Stomach smooth muscle (tissue), 2 donors: ENCODE measurements around the gene MOK.

Experiments
- H3K27ac ChIP-seq: one replicate; pipeline ENCODE4 v1.7.0; 2013; ENCODE audit warnings: mild to moderate bottlenecking, low read length, inconsistent platforms
- H3K27me3 ChIP-seq, 2 donors: one replicate each; pipeline ENCODE4 v1.7.0; 2013; ENCODE audit warnings: low read length in 2 of 2; ENCODE audit not compliant: insufficient read depth in 2 of 2, control insufficient read depth in 1 of 2
- H3K36me3 ChIP-seq, 2 donors: one replicate each; pipeline ENCODE4 v1.7.0; 2013; ENCODE audit warnings: low read length in 2 of 2; ENCODE audit not compliant: control insufficient read depth in 2 of 2, insufficient read depth in 2 of 2
- H3K4me1 ChIP-seq: one replicate; pipeline ENCODE4 v1.7.0; 2013; ENCODE audit warnings: low read length; ENCODE audit not compliant: control insufficient read depth, insufficient read depth
- H3K4me3 ChIP-seq, 2 donors: one replicate each; pipeline ENCODE4 v1.7.0; 2013; ENCODE audit warnings: low read length in 2 of 2
- H3K9ac ChIP-seq, 2 donors: one replicate each; pipeline ENCODE4 v1.7.0; 2013; ENCODE audit warnings: low read length in 2 of 2, mild to moderate bottlenecking in 1 of 2
- H3K9me3 ChIP-seq, 2 donors: one replicate each; pipeline ENCODE4 v1.7.0; 2013; ENCODE audit warnings: low read length in 2 of 2; ENCODE audit not compliant: control insufficient read depth in 2 of 2
- donor health status: healthy.
- donor health status: Pancreatic carcinoma.

MOK gene

DNA sequence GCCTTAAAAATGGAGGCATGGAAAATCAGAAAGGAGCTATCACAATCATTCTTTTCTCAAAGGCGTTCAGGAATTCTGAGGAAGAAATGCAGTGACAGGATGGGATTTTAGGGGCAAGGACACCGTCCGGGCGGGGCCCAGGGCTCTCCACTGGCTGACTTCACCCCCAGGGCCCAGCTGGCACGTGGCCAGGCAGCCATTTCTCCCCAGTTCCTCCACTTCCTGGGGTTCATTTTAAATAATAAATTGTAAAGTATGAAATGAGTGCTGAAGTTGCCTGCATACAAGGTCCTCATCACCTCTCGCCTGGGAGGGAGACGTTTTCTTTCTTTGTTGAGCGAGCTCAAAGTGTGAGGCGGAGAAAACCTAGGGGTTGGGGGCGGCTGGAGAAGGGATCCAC is 91.5 kb downstream of the MOK start:
- peaks cover 13 to 16% of the 10 kb centered on the region in 2 donors for H3K36me3 ChIP-seq
- H3K9ac ChIP-seq: no peak overlapping the region
- H3K27me3 ChIP-seq: no peaks in the 10 kb centered on the region
- peaks cover 15% of the 10 kb centered on the region for H3K4me1 ChIP-seq
- no peaks in the 10 kb centered on the region for H3K9me3 ChIP-seq
- H3K27ac ChIP-seq: no peak overlapping the region
- no peak overlapping the region for H3K4me3 ChIP-seq

DNA sequence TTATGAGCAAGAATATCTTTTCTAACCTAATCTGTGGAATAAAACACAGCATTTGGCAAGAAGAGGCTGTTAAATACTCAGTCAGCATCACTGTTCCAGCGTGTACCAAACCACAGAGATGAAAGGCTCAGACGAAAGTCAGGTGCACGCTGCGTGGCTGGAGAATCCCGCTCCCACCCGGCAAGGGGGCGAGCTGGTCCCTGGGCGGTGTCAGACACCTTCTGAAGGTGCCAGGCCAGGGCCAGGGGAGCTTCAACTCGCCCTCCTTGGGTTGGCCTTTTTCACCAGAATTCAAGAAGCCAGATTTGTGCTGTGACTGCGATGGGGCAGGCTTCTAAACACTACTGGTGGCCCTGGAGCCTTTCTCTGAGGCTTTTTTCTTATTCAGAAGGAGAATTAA is 92.1 kb downstream of the MOK start:
- Histone ChIP-seq H3K4me3 (no peak overlapping the region), H3K27ac (no peak overlapping the region), H3K4me1 (peaks cover 15% of the 10 kb centered on the region), H3K27me3 (no peaks in the 10 kb centered on the region), H3K9ac (no peak overlapping the region), H3K36me3 (peaks cover 14 to 21% of the 10 kb centered on the region in 2 donors), H3K9me3 (no peaks in the 10 kb centered on the region)

GRCh38 chr14:102212356-102212755 is 92.6 kb downstream of the MOK start:
- H3K4me3 ChIP-seq: no peak overlapping the region
- H3K27ac ChIP-seq: no peak overlapping the region
- H3K4me1 ChIP-seq: peaks cover 15% of the 10 kb centered on the region
- H3K36me3 ChIP-seq: peaks cover 14 to 23% of the 10 kb centered on the region in 2 donors
- no peak overlapping the region for H3K9ac ChIP-seq
- H3K27me3 ChIP-seq: no peaks in the 10 kb centered on the region
- no peaks in the 10 kb centered on the region for H3K9me3 ChIP-seq

DNA sequence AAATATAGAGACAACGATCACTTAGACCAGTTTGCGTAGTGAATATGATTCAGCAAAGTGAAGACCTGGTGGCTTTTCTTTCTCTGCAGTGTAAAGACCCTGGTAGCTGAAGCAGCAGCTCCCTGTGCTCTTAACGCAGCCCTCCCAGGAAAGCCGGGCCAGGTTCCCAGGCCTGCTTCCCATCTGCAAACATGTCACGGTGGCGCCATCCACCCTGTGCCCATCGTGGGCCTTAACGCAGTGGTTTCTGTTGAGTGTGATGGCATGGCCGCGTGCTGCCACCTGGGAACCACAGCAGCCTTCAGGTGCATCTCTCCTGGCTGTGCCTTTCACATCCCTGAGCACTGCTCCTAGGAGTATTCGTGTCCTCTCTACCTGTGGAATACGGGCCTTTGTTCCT is 93.7 kb downstream of the MOK start:
- H3K4me1 ChIP-seq: peaks cover 15% of the 10 kb centered on the region
- no peak overlapping the region for H3K9ac ChIP-seq
- no peaks in the 10 kb centered on the region for H3K9me3 ChIP-seq
- H3K27me3 ChIP-seq: no peaks in the 10 kb centered on the region
- no peak overlapping the region for H3K27ac ChIP-seq
- no peak overlapping the region for H3K4me3 ChIP-seq
- peaks cover 14 to 23% of the 10 kb centered on the region in 2 donors for H3K36me3 ChIP-seq

DNA sequence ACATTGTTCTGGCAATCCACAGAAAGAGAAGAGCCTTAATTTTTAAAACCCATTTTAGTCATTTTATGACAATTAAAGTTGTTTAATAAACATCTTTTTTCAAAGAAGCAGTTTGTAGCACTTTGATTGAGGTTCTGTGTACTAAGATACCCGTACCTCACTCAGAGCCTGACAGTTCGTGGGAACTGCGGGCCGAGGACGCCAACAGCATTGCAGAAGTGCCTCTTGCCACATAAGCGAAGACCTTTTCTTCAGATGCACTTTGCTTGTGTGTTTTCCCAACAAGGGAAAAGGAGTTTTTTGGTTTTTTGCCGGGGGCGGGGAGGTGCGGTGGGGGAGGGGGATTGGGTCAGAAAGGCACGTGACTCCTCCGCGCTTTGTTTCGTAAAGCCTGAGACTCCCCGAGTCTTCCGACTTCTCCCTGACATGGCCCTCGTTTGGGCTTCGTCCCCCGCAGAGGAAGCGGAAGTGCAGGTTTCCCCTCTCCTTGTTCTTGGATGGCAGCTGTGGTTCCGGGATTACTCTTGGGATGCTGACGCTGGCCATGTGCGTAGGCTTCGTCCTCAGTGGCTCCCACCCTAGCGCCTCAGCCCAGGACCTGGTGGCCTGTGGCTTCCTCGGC is 94.4 kb downstream of the MOK start:
- Histone ChIP-seq H3K27me3 (no peaks in the 10 kb centered on the region), H3K4me1 (peaks cover 10% of the 10 kb centered on the region), H3K27ac (no peak overlapping the region), H3K4me3 (no peak overlapping the region), H3K9ac (no peak overlapping the region), H3K9me3 (no peaks in the 10 kb centered on the region), H3K36me3 (peaks cover 14 to 23% of the 10 kb centered on the region in 2 donors)

- H3K4me3 ChIP-seq: no peak overlapping the region
- no peaks in the 10 kb centered on the region for H3K9me3 ChIP-seq
- peaks cover 14 to 25% of the 10 kb centered on the region in 2 donors for H3K36me3 ChIP-seq
- H3K9ac ChIP-seq: no peak overlapping the region
- H3K27me3 ChIP-seq: no peaks in the 10 kb centered on the region
- H3K4me1 ChIP-seq: no peaks in the 10 kb centered on the region
- H3K27ac ChIP-seq: no peak overlapping the region
These were observed 95.6 kb downstream of the MOK start for GRCh38 chr14:102209224-102209966.

DNA sequence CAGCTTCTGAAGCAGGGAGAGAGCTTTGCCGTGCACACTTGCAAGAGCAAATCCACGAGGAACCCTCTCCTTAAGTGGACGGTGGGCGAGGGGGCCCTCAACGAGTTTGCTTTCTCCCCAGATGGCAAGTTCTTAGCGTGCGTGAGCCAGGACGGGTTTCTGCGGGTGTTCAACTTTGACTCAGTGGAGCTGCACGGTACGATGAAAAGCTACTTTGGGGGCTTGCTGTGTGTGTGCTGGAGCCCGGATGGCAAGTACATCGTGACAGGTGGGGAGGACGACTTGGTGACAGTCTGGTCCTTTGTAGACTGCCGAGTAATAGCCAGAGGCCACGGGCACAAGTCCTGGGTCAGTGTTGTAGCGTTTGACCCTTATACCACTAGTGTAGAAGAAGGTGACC is 96.2 kb downstream of the MOK start:
- H3K4me3 ChIP-seq: no peak overlapping the region
- H3K27ac ChIP-seq: no peak overlapping the region
- H3K36me3 ChIP-seq: peaks cover 14 to 25% of the 10 kb centered on the region in 2 donors
- H3K9me3 ChIP-seq: no peaks in the 10 kb centered on the region
- no peak overlapping the region for H3K9ac ChIP-seq
- H3K27me3 ChIP-seq: no peaks in the 10 kb centered on the region
- no peaks in the 10 kb centered on the region for H3K4me1 ChIP-seq

DNA sequence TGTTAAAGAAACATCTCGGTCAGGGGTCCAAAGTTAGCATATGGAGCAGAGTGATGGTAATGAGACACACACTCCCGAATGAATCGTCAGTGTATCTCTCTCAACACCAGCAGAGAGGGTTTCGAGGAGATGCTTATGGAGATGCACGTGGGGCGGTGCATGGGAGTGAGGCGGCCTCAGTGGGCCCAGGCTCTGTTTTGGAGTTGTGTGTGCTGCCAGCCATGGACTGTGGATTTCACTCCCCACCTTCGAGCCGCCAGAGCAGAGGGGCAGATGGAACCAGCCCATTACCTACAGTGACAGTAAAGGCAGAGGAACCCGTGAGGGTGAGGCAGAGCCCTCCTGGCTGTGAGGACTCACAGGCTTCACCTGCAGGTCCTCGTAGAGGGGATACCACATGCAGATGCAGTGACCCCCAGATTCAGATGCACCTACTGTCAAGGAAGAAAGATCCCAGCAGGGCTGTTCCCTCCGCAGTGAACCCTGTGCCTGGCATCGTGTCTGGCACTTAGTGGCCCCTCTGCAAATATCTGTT is 97.1 kb downstream of the MOK start:
- Histone ChIP-seq H3K9me3 (no peaks in the 10 kb centered on the region), H3K4me1 (no peaks in the 10 kb centered on the region), H3K27me3 (no peaks in the 10 kb centered on the region), H3K27ac (no peak overlapping the region), H3K4me3 (no peak overlapping the region), H3K36me3 (peaks cover 14 to 25% of the 10 kb centered on the region in 2 donors), H3K9ac (no peak overlapping the region)

GRCh38 chr14:102206918-102207317 is 98.0 kb downstream of the MOK start:
- Histone ChIP-seq H3K9me3 (no peaks in the 10 kb centered on the region), H3K4me1 (no peaks in the 10 kb centered on the region), H3K9ac (no peak overlapping the region), H3K27ac (no peak overlapping the region), H3K4me3 (no peak overlapping the region), H3K36me3 (peaks cover 14 to 22% of the 10 kb centered on the region in 2 donors), H3K27me3 (no peaks in the 10 kb centered on the region)

GRCh38 chr14:102205560-102205959 is 99.4 kb downstream of the MOK start:
- H3K36me3 ChIP-seq: peaks cover 13 to 27% of the 10 kb centered on the region in 2 donors
- H3K27ac ChIP-seq: no peak overlapping the region
- no peaks in the 10 kb centered on the region for H3K4me1 ChIP-seq
- H3K9me3 ChIP-seq: no peaks in the 10 kb centered on the region
- H3K9ac ChIP-seq: no peak overlapping the region
- H3K27me3 ChIP-seq: no peaks in the 10 kb centered on the region
- no peak overlapping the region for H3K4me3 ChIP-seq

DNA sequence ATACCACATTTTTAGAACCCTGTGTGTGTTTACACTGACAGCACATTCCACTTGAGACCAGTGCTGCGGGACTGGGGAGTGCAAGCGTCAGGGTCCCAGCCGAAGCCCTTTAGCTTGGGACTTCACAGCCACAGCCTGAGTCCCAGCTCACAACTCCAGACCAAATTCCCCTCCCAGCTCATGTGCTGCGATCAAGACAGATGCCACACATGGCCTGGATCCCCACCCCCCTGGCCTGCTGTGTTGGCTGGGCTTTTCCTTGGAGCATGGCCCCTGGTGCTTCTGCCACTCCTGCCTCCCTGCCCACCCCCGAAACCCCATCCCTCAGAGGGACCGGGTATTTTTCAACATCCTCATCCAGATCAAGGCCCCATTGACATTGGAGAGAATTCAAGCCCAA is 101.6 kb downstream of the MOK start:
- Histone ChIP-seq H3K4me3 (no peak overlapping the region), H3K9me3 (no peaks in the 10 kb centered on the region), H3K27me3 (no peaks in the 10 kb centered on the region), H3K9ac (no peak overlapping the region), H3K36me3 (peaks cover 6 to 29% of the 10 kb centered on the region in 2 donors), H3K27ac (no peak overlapping the region), H3K4me1 (no peaks in the 10 kb centered on the region)
